Naive thymus-derived CD4-positive, alpha-beta T cell (primary cell): ENCODE measurements around the gene ITGA11. TPM values are rescaled to one million over a fixed set of nuclear protein-coding genes. Genes with fewer than 3 reads are reported as not detected.

Experiments
- ATAC-seq: fragments of 150-1000 bp; cut with Tn5 transposase; 2 replicates; pipeline ENCODE4 v1.10.0; 2021; ENCODE audit warnings: mild to moderate bottlenecking, moderate library complexity
- CTCF ChIA-PET: fragments of 350-600 bp; sonication (Branson Sonifier 250); formaldehyde crosslinking; loops from one replicate; lab custom pipeline; 2021; ENCODE audit warnings: antibody characterized with exemption; lab: Charles Lee
- POLR2A ChIA-PET: fragments of 350-600 bp; sonication (Branson Sonifier 250); formaldehyde crosslinking; loops from one replicate; lab custom pipeline; 2021; ENCODE audit warnings: antibody characterized with exemption, inconsistent platforms; lab: Charles Lee
- DNase-seq, 9 donors: peaks; one replicate each; pipeline versions ENCODE4 v3.0.0 to v3.0.0-alpha.2; 2020 to 2022; ENCODE audit warnings: mixed read lengths in 1 of 9
- H3K27ac ChIP-seq: one replicate; pipeline ENCODE4 v1.7.0; 2013; ENCODE audit warnings: mild to moderate bottlenecking, low read depth, low read length, moderate library complexity
- H3K27me3 ChIP-seq, 2 donors: one replicate each; pipeline ENCODE4 v1.7.0; 2013; ENCODE audit warnings: low read length in 2 of 2, mild to moderate bottlenecking in 2 of 2, moderate library complexity in 2 of 2; ENCODE audit not compliant: control insufficient read depth in 2 of 2, insufficient read depth in 2 of 2
- H3K36me3 ChIP-seq, 3 experiments: 1 replicate in 2 of 3; 2 replicates in 1 of 3; pipeline ENCODE4 v1.7.0; 2013; ENCODE audit warnings: low read length in 3 of 3, mild to moderate bottlenecking in 3 of 3, moderate library complexity in 1 of 3; ENCODE audit not compliant: insufficient read depth in 3 of 3, control insufficient read depth in 2 of 3
- H3K4me1 ChIP-seq, 2 donors: one replicate each; pipeline ENCODE4 v1.7.0; 2013; ENCODE audit warnings: low read length in 2 of 2, mild to moderate bottlenecking in 2 of 2, moderate library complexity in 1 of 2; ENCODE audit not compliant: control insufficient read depth in 2 of 2, insufficient read depth in 2 of 2
- H3K4me3 ChIP-seq: 2 replicates; pipeline ENCODE4 v1.7.0; 2013; ENCODE audit warnings: mild to moderate bottlenecking, low read length
- H3K9me3 ChIP-seq, 3 experiments: 1 replicate in 2 of 3; 2 replicates in 1 of 3; pipeline ENCODE4 v1.7.0; 2013; ENCODE audit warnings: low read length in 3 of 3; ENCODE audit not compliant: control insufficient read depth in 2 of 3
- H3K27ac Mint-ChIP-seq, 9 donors: one replicate each; pipeline ENCODE4 v1.8.0; 2020 to 2022; ENCODE audit warnings: mixed read lengths in 9 of 9, mild to moderate bottlenecking in 8 of 9, moderate library complexity in 5 of 9, inconsistent platforms in 2 of 9
- H3K27me3 Mint-ChIP-seq, 5 donors: one replicate each; pipeline ENCODE4 v1.8.0; 2021 to 2022; ENCODE audit warnings: mixed read lengths in 5 of 5, mild to moderate bottlenecking in 1 of 5
- H3K36me3 Mint-ChIP-seq, 5 donors: one replicate each; pipeline ENCODE4 v1.8.0; 2020 to 2022; ENCODE audit warnings: mixed read lengths in 5 of 5, mild to moderate bottlenecking in 3 of 5, inconsistent platforms in 1 of 5
- H3K4me1 Mint-ChIP-seq, 7 donors: one replicate each; pipeline ENCODE4 v1.8.0; 2020 to 2022; ENCODE audit warnings: mixed read lengths in 7 of 7, mild to moderate bottlenecking in 3 of 7, inconsistent platforms in 1 of 7
- H3K4me3 Mint-ChIP-seq, 10 donors: one replicate each; pipeline ENCODE4 v1.8.0; 2020 to 2022; ENCODE audit warnings: mild to moderate bottlenecking in 10 of 10, mixed read lengths in 10 of 10, moderate library complexity in 6 of 10, inconsistent platforms in 2 of 10
- H3K9me3 Mint-ChIP-seq, 11 donors: one replicate each; pipeline ENCODE4 v1.8.0; 2020 to 2022; ENCODE audit warnings: mixed read lengths in 11 of 11, mild to moderate bottlenecking in 4 of 11, inconsistent platforms in 1 of 11, moderate library complexity in 1 of 11
- intact Hi-C, 2 donors: fragments of 100-400 bp; cut with micrococcal nuclease; formaldehyde crosslinking; loops; one replicate each; pipeline ENCODE4 v1.15.1; 2023
- polyA plus RNA-seq, 2 donors: library from polyadenylated mRNA; unstranded; fragments of 300-500 nt; fragmentation: Illumina TruSeq; gene quantifications; one replicate each; pipeline ENCODE4 v1.2.3, GENCODE V29; 2021
- total RNA-seq, 6 experiments: library from RNA in 5 of 6; stranded (reverse) in 5 of 6; gene quantifications; 1 replicate in 5 of 6; 2 replicates in 1 of 6; pipeline ENCODE4 v1.2.3 and lab custom pipeline; 2021 to 2026

The ITGA11 gene
- total and polyA plus RNA-seq, 7 experiments from 2014 or later, result 0.02 to 1.1 (median 0.08) TPM; not detected in 2

GRCh38 chr15:68373028-68373427 is 58.9 kb downstream of the ITGA11 start:
- POLR2A ChIA-PET, result no interaction called here
- peak in 1 of 9 donors; percentile 6 for DNase-seq

GRCh38 chr15:68372291-68372811 is 59.6 kb downstream of the ITGA11 start:
- Histone ChIP-seq H3K27me3 (no peaks in the 10 kb centered on the region), H3K9me3 (no peaks in the 10 kb centered on the region)
- ATAC-seq, result no peak

More at GRCh38 chr15:68373028-68373427, 58.9 kb downstream of the ITGA11 start:
- no peak for ATAC-seq
- Mint-ChIP-seq H3K27ac (no peak overlapping the region), H3K9me3 (no peaks in the 10 kb centered on the region), H3K4me3 (no peak overlapping the region), H3K4me1 (peaks cover 0 to 8% (median 0%) of the 10 kb centered on the region in 7 donors), H3K36me3 (no peaks in the 10 kb centered on the region), H3K27me3 (peaks cover 0 to 4% (median 0%) of the 10 kb centered on the region in 5 donors)
- no peak overlapping the region for H3K27ac ChIP-seq
- no peaks in the 10 kb centered on the region for H3K27me3 ChIP-seq
- no peaks in the 10 kb centered on the region for H3K9me3 ChIP-seq
- H3K36me3 ChIP-seq, result no peaks in the 10 kb centered on the region
- intact Hi-C loops, result no loop called here
- CTCF ChIA-PET, result no interaction called here
- no peak overlapping the region for H3K4me3 ChIP-seq
- H3K4me1 ChIP-seq, result no peaks in the 10 kb centered on the region

DNA sequence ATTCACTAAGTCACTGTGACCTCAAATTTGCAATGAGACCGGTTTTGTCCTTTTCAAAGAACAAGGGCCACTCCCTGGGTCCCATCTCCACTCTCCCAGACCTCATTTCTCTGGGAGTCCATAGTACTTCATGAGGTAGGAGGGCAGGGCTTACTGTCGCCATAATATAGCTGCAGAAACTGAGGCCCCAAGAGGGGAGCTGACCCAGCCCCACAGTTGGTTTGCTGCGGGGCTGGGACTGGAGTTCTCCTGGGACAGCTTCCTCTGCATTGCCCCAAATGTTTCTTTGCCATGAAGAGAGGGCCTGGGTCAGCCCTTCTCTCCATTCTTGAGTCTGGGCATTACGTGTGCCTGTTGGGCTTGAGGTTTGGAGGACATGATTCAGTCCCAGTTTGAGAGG is 60.1 kb downstream of the ITGA11 start:
- no peaks in the 10 kb centered on the region for H3K27me3 ChIP-seq
- no peaks in the 10 kb centered on the region for H3K9me3 Mint-ChIP-seq
- H3K9me3 ChIP-seq, result no peaks in the 10 kb centered on the region
- H3K4me3 Mint-ChIP-seq, result no peak overlapping the region
- ChIA-PET POLR2A (no interaction called here), CTCF (no interaction called here)
- DNase-seq (no peak), ATAC-seq (no peak)
- H3K4me1 Mint-ChIP-seq, result peaks cover 0 to 13% (median 0%) of the 10 kb centered on the region in 7 donors
- H3K4me1 ChIP-seq, result no peaks in the 10 kb centered on the region
- peaks cover 0 to 4% (median 0%) of the 10 kb centered on the region in 5 donors for H3K27me3 Mint-ChIP-seq
- H3K27ac ChIP-seq, result no peak overlapping the region
- H3K27ac Mint-ChIP-seq, result peak overlapping the region in 1 of 9 donors; percentile 27
- intact Hi-C loops, result no loop called here
- H3K4me3 ChIP-seq, result no peak overlapping the region
- H3K36me3 Mint-ChIP-seq, result no peaks in the 10 kb centered on the region
- H3K36me3 ChIP-seq, result no peaks in the 10 kb centered on the region

More at GRCh38 chr15:68372291-68372811, 59.6 kb downstream of the ITGA11 start:
- Histone ChIP-seq H3K4me3 (no peak overlapping the region), H3K27ac (no peak overlapping the region), H3K36me3 (no peaks in the 10 kb centered on the region), H3K4me1 (no peaks in the 10 kb centered on the region)
- ChIA-PET CTCF (no interaction called here), POLR2A (no interaction called here)
- Mint-ChIP-seq H3K27ac (no peak overlapping the region), H3K4me1 (peaks cover 0 to 9% (median 0%) of the 10 kb centered on the region in 7 donors), H3K4me3 (no peak overlapping the region), H3K27me3 (peaks cover 0 to 4% (median 0%) of the 10 kb centered on the region in 5 donors), H3K36me3 (no peaks in the 10 kb centered on the region), H3K9me3 (no peaks in the 10 kb centered on the region)
- intact Hi-C loops, result no loop called here
- no peak for DNase-seq

GRCh38 chr15:68371160-68371559 is 60.8 kb downstream of the ITGA11 start:
- no peaks in the 10 kb centered on the region for H3K36me3 ChIP-seq
- ChIA-PET CTCF (no interaction called here), POLR2A (no interaction called here)
- H3K4me1 Mint-ChIP-seq, result peaks cover 0 to 16% (median 0%) of the 10 kb centered on the region in 7 donors
- H3K27ac Mint-ChIP-seq, result no peak overlapping the region
- H3K27me3 ChIP-seq, result no peaks in the 10 kb centered on the region
- H3K27ac ChIP-seq, result no peak overlapping the region
- H3K9me3 ChIP-seq, result no peaks in the 10 kb centered on the region
- no peak for DNase-seq
- H3K9me3 Mint-ChIP-seq, result no peaks in the 10 kb centered on the region
- H3K27me3 Mint-ChIP-seq, result peaks cover 0 to 4% (median 0%) of the 10 kb centered on the region in 5 donors
- no peak overlapping the region for H3K4me3 Mint-ChIP-seq
- no peak for ATAC-seq
- no peak overlapping the region for H3K4me3 ChIP-seq
- H3K36me3 Mint-ChIP-seq, result no peaks in the 10 kb centered on the region
- H3K4me1 ChIP-seq, result no peaks in the 10 kb centered on the region
- intact Hi-C loops, result no loop called here

DNA sequence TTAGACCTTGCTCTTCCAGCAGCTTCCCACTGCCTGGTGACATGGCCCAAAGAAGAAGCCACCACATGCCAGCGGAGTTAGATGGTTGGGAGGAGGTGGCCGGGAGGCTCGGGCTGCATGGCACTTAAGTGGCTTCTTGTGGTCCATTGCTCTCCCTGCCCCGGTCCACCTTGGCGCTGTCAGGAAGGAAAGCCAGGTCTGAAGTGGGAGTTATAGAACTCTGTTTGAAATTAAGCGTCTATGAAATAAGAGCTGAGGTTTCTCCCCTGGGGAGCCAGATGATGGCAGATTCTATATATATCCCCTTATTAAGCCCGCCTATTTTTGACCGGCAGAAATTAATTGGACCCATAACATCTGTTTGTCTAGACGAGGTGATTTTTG is 61.2 kb downstream of the ITGA11 start:
- Histone ChIP-seq H3K4me3 (no peak overlapping the region), H3K27ac (no peak overlapping the region), H3K9me3 (no peaks in the 10 kb centered on the region), H3K27me3 (no peaks in the 10 kb centered on the region), H3K36me3 (no peaks in the 10 kb centered on the region), H3K4me1 (no peaks in the 10 kb centered on the region)
- no peaks in the 10 kb centered on the region for H3K36me3 Mint-ChIP-seq
- ChIA-PET CTCF (no interaction called here), POLR2A (no interaction called here)
- no peaks in the 10 kb centered on the region for H3K9me3 Mint-ChIP-seq
- no peak overlapping the region for H3K4me3 Mint-ChIP-seq
- peaks cover 0 to 4% (median 0%) of the 10 kb centered on the region in 5 donors for H3K27me3 Mint-ChIP-seq
- DNase-seq (no peak), ATAC-seq (no peak)
- intact Hi-C loops, result no loop called here
- peaks cover 0 to 17% (median 0%) of the 10 kb centered on the region in 7 donors for H3K4me1 Mint-ChIP-seq
- H3K27ac Mint-ChIP-seq, result no peak overlapping the region

GRCh38 chr15:68369931-68370767 is 61.8 kb downstream of the ITGA11 start:
- no peak overlapping the region for H3K27ac Mint-ChIP-seq
- DNase-seq, result no peak
- H3K9me3 ChIP-seq, result no peaks in the 10 kb centered on the region
- H3K27ac ChIP-seq, result no peak overlapping the region
- no peaks in the 10 kb centered on the region for H3K36me3 ChIP-seq
- ChIA-PET POLR2A (interaction anchor here (1.2 kb wide), 1 partner anchor 112 kb away, joined by 3 read pairs; no protein-coding TSS in a partner anchor), CTCF (no interaction called here)
- ATAC-seq, result no peak
- H3K4me3 ChIP-seq, result no peak overlapping the region
- H3K36me3 Mint-ChIP-seq, result no peaks in the 10 kb centered on the region
- peaks cover 0 to 4% (median 0%) of the 10 kb centered on the region in 5 donors for H3K27me3 Mint-ChIP-seq
- intact Hi-C loops, result no loop called here
- H3K4me1 Mint-ChIP-seq, result peaks cover 0 to 22% (median 3%) of the 10 kb centered on the region in 7 donors
- H3K27me3 ChIP-seq, result no peaks in the 10 kb centered on the region
- H3K9me3 Mint-ChIP-seq, result no peaks in the 10 kb centered on the region
- H3K4me3 Mint-ChIP-seq, result no peak overlapping the region
- H3K4me1 ChIP-seq, result no peaks in the 10 kb centered on the region
